ENCODE measurements around the gene TBL1XR1.

- TF ChIP-seq, protein P1, sequence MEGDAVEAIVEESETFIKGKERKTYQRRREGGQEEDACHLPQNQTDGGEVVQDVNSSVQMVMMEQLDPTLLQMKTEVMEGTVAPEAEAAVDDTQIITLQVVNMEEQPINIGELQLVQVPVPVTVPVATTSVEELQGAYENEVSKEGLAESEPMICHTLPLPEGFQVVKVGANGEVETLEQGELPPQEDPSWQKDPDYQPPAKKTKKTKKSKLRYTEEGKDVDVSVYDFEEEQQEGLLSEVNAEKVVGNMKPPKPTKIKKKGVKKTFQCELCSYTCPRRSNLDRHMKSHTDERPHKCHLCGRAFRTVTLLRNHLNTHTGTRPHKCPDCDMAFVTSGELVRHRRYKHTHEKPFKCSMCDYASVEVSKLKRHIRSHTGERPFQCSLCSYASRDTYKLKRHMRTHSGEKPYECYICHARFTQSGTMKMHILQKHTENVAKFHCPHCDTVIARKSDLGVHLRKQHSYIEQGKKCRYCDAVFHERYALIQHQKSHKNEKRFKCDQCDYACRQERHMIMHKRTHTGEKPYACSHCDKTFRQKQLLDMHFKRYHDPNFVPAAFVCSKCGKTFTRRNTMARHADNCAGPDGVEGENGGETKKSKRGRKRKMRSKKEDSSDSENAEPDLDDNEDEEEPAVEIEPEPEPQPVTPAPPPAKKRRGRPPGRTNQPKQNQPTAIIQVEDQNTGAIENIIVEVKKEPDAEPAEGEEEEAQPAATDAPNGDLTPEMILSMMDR (conservative IDR thresholded peaks at IDR 0.05 in 1 of 2, IDR thresholded peaks at IDR 0.05 in 1 of 2; ENCODE audit: extremely low read depth in 1 of 2, insufficient read depth in 1 of 2, low read depth in 1 of 2, low read length in 2 of 2): no peak
- no peak for TF ChIP-seq EZH2 (IDR thresholded peaks at IDR 0.05; ENCODE audit: borderline replicate concordance, low read length)
Observed at GRCh38 chr3:177111541-177111949, 85.7 kb downstream of the TBL1XR1 start.
